DND-41 (cell line): Measurements from ENCODE around the gene CPNE4.

Experiments
- ATAC-seq: fragments of 200-7000 bp; cut with Tn5 transposase; 3 replicates; pipeline ENCODE4 v1.9.1; 2021; ENCODE audit warnings: low read depth; ENCODE audit not compliant: insufficient read depth
- DNase-seq: peaks from one replicate; pipeline ENCODE4 v3.0.0-alpha.2; 2020
- H2AFZ ChIP-seq: 2 replicates; pipeline ENCODE4 v1.6.0; 2012; ENCODE audit warnings: low read depth, low read length
- H3K27ac ChIP-seq: 2 replicates; pipeline ENCODE4 v1.5.1; 2012; ENCODE audit warnings: low read length, inconsistent platforms
- H3K27me3 ChIP-seq: fragments of 200-600 bp; sonication (generic); 2 replicates; pipeline ENCODE4 v1.6.0; 2012; ENCODE audit warnings: low read length, mild to moderate bottlenecking, inconsistent platforms; ENCODE audit not compliant: insufficient read depth, poor library complexity
- H3K36me3 ChIP-seq: 2 replicates; pipeline ENCODE4 v1.5.1; 2012; ENCODE audit warnings: low read length, inconsistent platforms; ENCODE audit not compliant: insufficient read depth
- H3K4me1 ChIP-seq: 2 replicates; pipeline ENCODE4 v1.5.1; 2012; ENCODE audit warnings: mild to moderate bottlenecking, low read length; ENCODE audit not compliant: insufficient read depth
- H3K4me2 ChIP-seq: 2 replicates; pipeline ENCODE4 v1.6.0; 2012; ENCODE audit warnings: mild to moderate bottlenecking, moderate library complexity, low read length, inconsistent platforms; ENCODE audit not compliant: insufficient read depth
- H3K4me3 ChIP-seq, 2 experiments: fragments of 200-600 bp in 1 of 2; shearing (Covaris generic) in 1 of 2; 2 replicates each; pipeline ENCODE4 v1.5.1; 2012 to 2016; ENCODE audit warnings: inconsistent platforms in 2 of 2, low read length in 2 of 2, mild to moderate bottlenecking in 2 of 2, low read depth in 1 of 2, moderate library complexity in 1 of 2
- H3K79me2 ChIP-seq: 2 replicates; pipeline ENCODE4 v1.6.0; 2012; ENCODE audit warnings: low read length, inconsistent platforms; ENCODE audit not compliant: insufficient read depth
- H3K9ac ChIP-seq: 2 replicates; pipeline ENCODE4 v1.6.0; 2012; ENCODE audit warnings: low read depth, mild to moderate bottlenecking, inconsistent platforms, low read length, moderate library complexity
- H3K9me3 ChIP-seq: 2 replicates; pipeline ENCODE4 v1.5.1; 2012; ENCODE audit warnings: low read length, moderate library complexity, mild to moderate bottlenecking, inconsistent platforms; ENCODE audit not compliant: insufficient read depth, severe bottlenecking
- H4K20me1 ChIP-seq: 2 replicates; pipeline ENCODE4 v1.6.0; 2012; ENCODE audit warnings: low read length; ENCODE audit not compliant: insufficient read depth
- CTCF ChIP-seq: IDR thresholded peaks from 2 replicates; pipeline ENCODE4 v1.5.1; 2012; ENCODE audit warnings: borderline replicate concordance, low read length, moderate library complexity, mild to moderate bottlenecking; ENCODE audit not compliant: poor library complexity, severe bottlenecking; ENCODE audit errors: extremely low read depth
- EZH2 ChIP-seq: IDR thresholded peaks from 3 replicates; pipeline ENCODE4 v1.6.1; 2012; ENCODE audit warnings: borderline replicate concordance, low read depth, mild to moderate bottlenecking, moderate library complexity, low read length, inconsistent platforms; ENCODE audit not compliant: severe bottlenecking

The CPNE4 gene

GRCh38 chr3:131655070-131655690, 379.6 kb downstream of the CPNE4 start:
- TF ChIP-seq EZH2 (no peak), CTCF (no peak)
- DNase-seq (no peak), ATAC-seq (no peak)
- Histone ChIP-seq H3K27ac (no peak overlapping the region), H4K20me1 (no peaks in the 10 kb centered on the region), H3K79me2 (no peaks in the 10 kb centered on the region), H3K4me3 (no peak overlapping the region), H3K4me2 (no peak overlapping the region), H3K9me3 (no peaks in the 10 kb centered on the region), H3K4me1 (no peaks in the 10 kb centered on the region), H3K36me3 (no peaks in the 10 kb centered on the region), H3K9ac (no peak overlapping the region), H2AFZ (no peak overlapping the region), H3K27me3 (no peaks in the 10 kb centered on the region)

- ATAC-seq (no peak), DNase-seq (no peak)
- no peak overlapping the region for H3K9ac ChIP-seq
Observed at GRCh38 chr3:131645638-131646037, 389.2 kb downstream of the CPNE4 start.

GRCh38 chr3:131636266-131636775, 398.5 kb downstream of the CPNE4 start:
- H3K27ac ChIP-seq: no peak overlapping the region
- H3K27me3 ChIP-seq: no peaks in the 10 kb centered on the region
- H3K4me1 ChIP-seq: no peaks in the 10 kb centered on the region
- no peak overlapping the region for H3K4me3 ChIP-seq
- H3K9me3 ChIP-seq: no peaks in the 10 kb centered on the region
- TF ChIP-seq EZH2 (no peak), CTCF (no peak)
- H2AFZ ChIP-seq: no peak overlapping the region
- no peaks in the 10 kb centered on the region for H3K36me3 ChIP-seq
- no peaks in the 10 kb centered on the region for H4K20me1 ChIP-seq
- no peak for ATAC-seq
- no peak overlapping the region for H3K4me2 ChIP-seq
- no peak for DNase-seq
- H3K9ac ChIP-seq: no peak overlapping the region
- H3K79me2 ChIP-seq: no peaks in the 10 kb centered on the region

More at GRCh38 chr3:131645638-131646037, 389.2 kb downstream of the CPNE4 start:
- no peaks in the 10 kb centered on the region for H3K79me2 ChIP-seq
- H3K9me3 ChIP-seq: no peaks in the 10 kb centered on the region
- no peak overlapping the region for H2AFZ ChIP-seq
- no peaks in the 10 kb centered on the region for H3K27me3 ChIP-seq
- no peaks in the 10 kb centered on the region for H3K4me1 ChIP-seq
- H3K4me2 ChIP-seq: no peak overlapping the region
- H3K4me3 ChIP-seq: no peak overlapping the region
- H3K27ac ChIP-seq: no peak overlapping the region
- TF ChIP-seq CTCF: no peak
- no peak for TF ChIP-seq EZH2
- H3K36me3 ChIP-seq: no peaks in the 10 kb centered on the region
- no peaks in the 10 kb centered on the region for H4K20me1 ChIP-seq

GRCh38 chr3:131630807-131631206, 404.0 kb downstream of the CPNE4 start:
- no peak for DNase-seq
- Histone ChIP-seq H3K9me3 (no peaks in the 10 kb centered on the region), H3K79me2 (no peaks in the 10 kb centered on the region), H3K36me3 (no peaks in the 10 kb centered on the region), H3K27me3 (peaks cover 3% of the 10 kb centered on the region), H4K20me1 (no peaks in the 10 kb centered on the region), H3K4me1 (no peaks in the 10 kb centered on the region), H2AFZ (no peak overlapping the region), H3K4me2 (no peak overlapping the region), H3K4me3 (no peak overlapping the region), H3K9ac (no peak overlapping the region), H3K27ac (no peak overlapping the region)
- TF ChIP-seq CTCF (no peak), EZH2 (no peak)
- no peak for ATAC-seq
